ENCODE data around the gene PFDN4.

GRCh38 chr20:54167909-54168872, 39.7 kb upstream of the PFDN4 start:
- TF ChIP-seq CTCF (IDR thresholded peaks at IDR 0.05) (no peak), POLR2A (IDR thresholded peaks at IDR 0.05) (no peak)
